ENCODE measurements around the gene IL22RA1.
A peak's percentile ranks its signal among the peaks of the same experiment; 100 is the strongest.

The IL22RA1 gene, protein sequence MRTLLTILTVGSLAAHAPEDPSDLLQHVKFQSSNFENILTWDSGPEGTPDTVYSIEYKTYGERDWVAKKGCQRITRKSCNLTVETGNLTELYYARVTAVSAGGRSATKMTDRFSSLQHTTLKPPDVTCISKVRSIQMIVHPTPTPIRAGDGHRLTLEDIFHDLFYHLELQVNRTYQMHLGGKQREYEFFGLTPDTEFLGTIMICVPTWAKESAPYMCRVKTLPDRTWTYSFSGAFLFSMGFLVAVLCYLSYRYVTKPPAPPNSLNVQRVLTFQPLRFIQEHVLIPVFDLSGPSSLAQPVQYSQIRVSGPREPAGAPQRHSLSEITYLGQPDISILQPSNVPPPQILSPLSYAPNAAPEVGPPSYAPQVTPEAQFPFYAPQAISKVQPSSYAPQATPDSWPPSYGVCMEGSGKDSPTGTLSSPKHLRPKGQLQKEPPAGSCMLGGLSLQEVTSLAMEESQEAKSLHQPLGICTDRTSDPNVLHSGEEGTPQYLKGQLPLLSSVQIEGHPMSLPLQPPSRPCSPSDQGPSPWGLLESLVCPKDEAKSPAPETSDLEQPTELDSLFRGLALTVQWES

GRCh38 chr1:24142546-24143534, at the start of gene IL22RA1:
TSS of gene IL22RA1 (minus strand) at chr1:24143140. CDS start at chr1:24143082, 58 bp downstream.
- DNase-seq = no peak

DNA sequence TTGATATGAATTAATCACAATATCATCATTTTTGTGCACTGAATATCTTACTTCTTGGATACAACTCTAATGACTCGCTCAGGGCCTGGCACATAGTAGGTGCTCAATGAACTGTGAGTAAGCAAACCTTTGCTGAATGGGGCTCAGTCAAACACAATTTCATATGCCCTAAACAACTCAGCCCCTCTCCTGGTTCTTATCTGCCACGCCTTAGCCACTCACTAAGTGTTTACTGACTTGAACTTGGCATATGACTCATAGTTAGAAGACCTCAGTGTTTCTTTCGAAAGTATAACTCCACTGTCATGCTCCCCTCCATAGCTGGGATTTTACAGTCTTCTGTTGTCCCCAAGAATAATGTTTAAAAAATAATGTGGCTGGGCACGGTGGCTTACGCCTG, 48.9 kb upstream of the IL22RA1 start:
- DNase-seq = no peak

- no peak for DNase-seq
These were observed 48.1 kb upstream of the IL22RA1 start for GRCh38 chr1:24190983-24191461.

- no peak for DNase-seq
These were observed 46.6 kb upstream of the IL22RA1 start for GRCh38 chr1:24189528-24189927.

GRCh38 chr1:24186993-24187790, 44.3 kb upstream of the IL22RA1 start, which contains the start of gene IFNLR1:
TSS of gene IFNLR1 (minus strand) at chr1:24187289. CDS start at chr1:24187248, 41 bp downstream.
- DNase-seq = peak; percentile 45

DNA sequence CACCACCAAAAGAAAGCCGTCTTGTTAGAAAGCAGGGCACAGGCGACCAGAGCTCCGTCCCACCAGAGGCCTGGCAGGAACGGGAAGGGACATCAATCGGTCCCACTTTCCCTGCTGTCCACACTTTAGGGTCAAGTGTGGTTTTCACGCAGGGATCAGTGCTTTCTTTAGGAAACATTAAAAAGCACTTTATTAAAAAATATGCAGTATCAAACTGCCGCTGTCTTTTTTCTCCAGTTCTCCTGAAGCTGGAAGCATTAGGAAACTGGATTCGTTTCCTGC, 43.7 kb upstream of the IL22RA1 start:
- DNase-seq = no peak

- DNase-seq = no peak
These were observed 43.2 kb upstream of the IL22RA1 start for GRCh38 chr1:24186031-24186710.

DNA sequence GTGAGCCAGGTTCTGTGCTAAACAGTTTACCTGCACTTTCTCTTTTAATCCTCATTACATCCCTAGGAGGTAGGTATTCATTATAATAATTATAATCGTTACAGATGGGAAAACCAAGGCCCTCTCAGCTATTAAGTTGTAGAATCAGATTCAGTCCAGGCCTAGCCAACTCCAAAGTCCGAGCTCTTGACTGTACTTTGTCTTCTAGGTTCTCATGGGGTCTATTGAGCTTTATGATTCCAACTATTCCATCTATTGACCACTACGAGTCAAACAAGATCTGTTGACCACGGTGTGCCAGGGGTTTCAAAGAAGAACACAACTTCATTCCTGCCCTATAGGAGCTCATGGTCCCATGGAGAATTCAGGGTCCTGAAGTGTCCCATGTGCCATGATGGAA, 42.1 kb upstream of the IL22RA1 start:
- no peak for DNase-seq

GRCh38 chr1:24182061-24182460, 39.1 kb upstream of the IL22RA1 start:
- DNase-seq = no peak

- no peak for DNase-seq
These were observed 38.7 kb upstream of the IL22RA1 start for GRCh38 chr1:24181619-24182018.

- DNase-seq = no peak
These were observed 37.7 kb upstream of the IL22RA1 start for GRCh38 chr1:24180676-24181075.

- no peak for DNase-seq
These were observed 36.4 kb upstream of the IL22RA1 start for GRCh38 chr1:24179251-24179840.

DNA sequence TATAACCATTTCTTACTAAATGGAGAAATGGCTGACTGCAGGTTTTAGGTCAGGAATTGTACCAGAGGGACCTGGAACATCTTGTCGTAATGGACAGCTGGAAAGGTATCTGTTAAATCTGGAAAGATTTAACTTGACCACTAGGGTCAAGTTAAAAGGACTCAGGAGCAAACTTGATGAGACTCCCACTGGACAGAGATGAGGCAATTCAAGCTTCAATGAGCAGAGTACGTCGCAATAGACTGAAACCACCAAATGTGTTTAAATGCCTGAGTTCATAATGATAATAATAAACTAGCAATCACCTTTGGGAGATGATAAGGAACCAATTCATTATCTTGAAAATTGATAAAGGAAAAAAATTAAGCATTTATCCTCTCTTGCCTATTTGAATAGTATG, 35.5 kb upstream of the IL22RA1 start:
- no peak for DNase-seq

GRCh38 chr1:24177161-24177560, 34.2 kb upstream of the IL22RA1 start:
- no peak for DNase-seq

DNA sequence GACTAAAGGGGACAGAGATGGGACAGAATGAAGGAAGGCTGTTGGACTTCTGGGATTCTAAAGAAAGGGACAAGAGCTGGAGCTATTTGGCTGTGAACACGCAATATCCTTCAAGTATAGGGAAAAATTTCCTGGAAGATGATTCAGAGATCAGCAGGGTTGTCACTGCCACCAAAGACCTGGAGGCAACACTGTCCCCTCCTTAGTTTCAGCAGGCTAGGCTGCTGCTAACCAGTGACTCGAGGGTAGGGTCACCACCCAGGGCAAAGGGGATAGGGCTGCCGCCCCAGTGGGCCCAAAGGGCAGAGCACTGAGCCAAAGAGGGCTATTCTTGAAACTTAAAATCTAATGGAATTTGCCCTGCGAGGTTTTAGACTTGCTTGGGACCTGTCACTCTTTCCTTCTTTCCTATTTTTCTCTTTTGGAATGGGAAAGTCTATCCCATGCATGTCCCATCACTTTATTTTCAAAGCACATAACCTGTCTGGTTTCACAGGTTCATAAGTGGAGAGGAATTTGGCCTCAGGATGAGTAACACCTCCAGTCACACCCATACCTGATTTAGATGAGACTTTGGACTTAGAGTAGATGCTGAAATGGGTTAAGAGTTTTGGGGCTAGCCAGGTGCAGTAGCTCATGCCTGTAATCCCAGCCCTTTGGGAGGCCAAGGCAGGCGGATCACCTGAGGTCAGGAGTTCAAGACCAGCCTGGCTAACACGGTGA, 32.3 kb upstream of the IL22RA1 start:
- DNase-seq = no peak

DNA sequence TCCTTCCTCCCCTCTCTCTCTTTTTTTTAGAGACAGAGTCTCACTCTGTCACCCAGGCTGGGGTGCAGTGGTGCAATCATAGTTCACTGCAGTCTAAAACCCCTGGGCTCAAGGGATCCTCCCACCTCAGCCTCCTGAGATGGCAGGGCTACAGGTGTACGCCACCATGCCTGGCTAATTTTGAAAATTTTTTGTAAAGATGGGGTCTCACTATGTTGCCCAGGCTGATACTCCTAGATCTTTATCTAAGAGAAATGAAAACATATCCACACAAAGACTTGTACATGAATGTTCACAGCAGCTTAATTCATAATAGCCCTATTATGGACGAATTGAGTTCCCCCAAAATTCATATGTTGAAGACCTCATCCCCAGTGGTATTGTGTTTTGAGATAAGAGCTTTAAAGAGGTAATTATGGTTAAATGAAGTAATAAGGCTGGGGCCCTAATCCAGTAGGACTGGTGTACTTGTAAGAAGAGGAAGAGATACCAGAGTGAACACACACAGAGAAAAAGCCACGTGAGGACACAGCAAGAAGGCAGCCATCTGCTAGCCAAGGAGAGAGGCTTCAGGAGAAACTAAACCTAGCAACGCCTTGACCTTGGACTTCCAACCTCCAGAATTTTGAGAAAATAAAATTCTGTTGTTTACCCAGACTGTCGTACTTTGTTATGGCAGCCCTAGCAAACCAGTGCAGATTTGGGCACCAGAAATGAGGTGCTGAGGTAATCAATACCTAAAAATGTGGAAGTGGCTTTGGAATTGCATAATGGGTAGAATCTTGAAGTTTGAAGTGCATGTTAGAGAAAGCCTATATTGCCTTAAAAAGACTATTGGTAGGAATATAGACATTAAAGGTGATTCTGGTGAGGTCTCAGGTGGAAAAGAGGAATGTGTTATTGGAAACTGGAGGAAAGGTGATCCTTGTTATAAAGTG, 31.0 kb upstream of the IL22RA1 start:
- DNase-seq = no peak

GRCh38 chr1:24172598-24172997, 29.7 kb upstream of the IL22RA1 start:
- DNase-seq = no peak

- DNase-seq = no peak
These were observed 26.3 kb upstream of the IL22RA1 start for GRCh38 chr1:24169286-24169685.

DNA sequence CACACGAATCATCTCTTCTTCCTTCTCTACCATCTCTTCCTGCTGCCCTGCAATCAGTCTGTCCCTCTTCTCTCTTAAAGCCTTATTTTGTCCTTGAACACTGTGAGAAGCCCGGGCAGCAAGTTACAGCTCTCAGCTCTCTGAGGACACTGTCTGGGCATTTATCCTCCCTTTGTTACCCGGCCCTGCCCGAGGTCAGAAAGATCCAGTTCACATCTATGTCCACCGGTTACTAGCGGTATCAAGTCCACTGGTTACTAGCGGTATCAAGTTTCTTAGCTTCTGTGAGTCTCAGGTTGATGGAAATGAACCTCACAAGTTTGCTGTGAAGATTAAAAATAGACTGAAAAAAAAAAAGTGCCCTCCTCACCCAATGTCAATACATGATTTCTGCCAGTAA, 25.3 kb upstream of the IL22RA1 start:
- no peak for DNase-seq

GRCh38 chr1:24167008-24167407, 24.1 kb upstream of the IL22RA1 start:
- DNase-seq = no peak
